WTC11 (cell line): ENCODE data around the gene PRXL2A. TPM values are rescaled to one million over a fixed set of nuclear protein-coding genes. Genes with fewer than 3 reads are reported as not detected.
A peak's percentile ranks its signal among the peaks of the same experiment; 100 is the strongest.

Source experiments
- ATAC-seq: fragments of 200-7000 bp; cut with Tn5 transposase; 2 replicates; pipeline ENCODE4 v1.10.0; 2021; ENCODE audit warnings: mild to moderate bottlenecking, moderate library complexity
- Bru-seq: library from RNA; stranded (reverse); fragments of 400-500 nt; gene quantifications from one replicate; lab custom pipeline; 2021; lab: Mats Ljungman, UMichigan
- CTCF ChIA-PET: fragments of 300-600 bp; sonication (Branson Sonifier 250); formaldehyde crosslinking; loops from one replicate; lab custom pipeline; 2021; ENCODE audit warnings: antibody characterized with exemption; lab: Charles Lee
- POLR2A ChIA-PET: fragments of 350-600 bp; sonication (Branson Sonifier 250); formaldehyde crosslinking; loops from one replicate; lab custom pipeline; 2021; ENCODE audit warnings: antibody characterized with exemption; lab: Charles Lee
- DNase-seq: peaks from one replicate; pipeline ENCODE4 v3.0.0; 2021; ENCODE audit warnings: low spot score
- H3K27ac Mint-ChIP-seq: 2 replicates; pipeline ENCODE4 v1.8.0; 2021; ENCODE audit warnings: mixed read lengths
- H3K27me3 Mint-ChIP-seq: 2 replicates; pipeline ENCODE4 v1.8.0; 2021; ENCODE audit warnings: low read depth, mild to moderate bottlenecking, moderate library complexity, mixed read lengths
- H3K36me3 Mint-ChIP-seq: 2 replicates; pipeline ENCODE4 v1.8.0; 2021; ENCODE audit warnings: mixed read lengths
- H3K4me1 Mint-ChIP-seq: 2 replicates; pipeline ENCODE4 v1.8.0; 2022; ENCODE audit warnings: mixed read lengths
- H3K4me3 Mint-ChIP-seq: 2 replicates; pipeline ENCODE4 v1.8.0; 2021; ENCODE audit warnings: mild to moderate bottlenecking, moderate library complexity, mixed read lengths
- H3K9me3 Mint-ChIP-seq: 2 replicates; pipeline ENCODE4 v1.8.0; 2021; ENCODE audit warnings: mixed read lengths
- CBFB ChIP-seq: sonication (generic); formaldehyde crosslinking; IDR thresholded peaks from 2 replicates; pipeline ENCODE4 v1.8.1; 2022; ENCODE audit warnings: mild to moderate bottlenecking, low read depth, missing genetic modification reagents
- CREB1 ChIP-seq: sonication (generic); formaldehyde crosslinking; IDR thresholded peaks from 2 replicates; pipeline ENCODE4 v1.8.0; 2023; ENCODE audit warnings: mild to moderate bottlenecking, missing genetic modification reagents
- CREM ChIP-seq: sonication (generic); formaldehyde crosslinking; IDR thresholded peaks from 2 replicates; pipeline ENCODE4 v1.8.1; 2022; ENCODE audit warnings: mild to moderate bottlenecking, missing genetic modification reagents, moderate library complexity
- CTCF ChIP-seq: fragments of 200-600 bp; IDR thresholded peaks from 2 replicates; pipeline ENCODE4 v1.8.0; 2022; ENCODE audit warnings: antibody characterized with exemption
- FOXK1 ChIP-seq: sonication (generic); formaldehyde crosslinking; IDR thresholded peaks from 2 replicates; pipeline ENCODE4 v1.8.0; 2022; ENCODE audit warnings: mild to moderate bottlenecking, moderate library complexity, missing genetic modification reagents
- FOXP1 ChIP-seq: sonication (generic); formaldehyde crosslinking; IDR thresholded peaks from 2 replicates; pipeline ENCODE4 v1.8.0; 2022; ENCODE audit warnings: missing genetic modification reagents, mild to moderate bottlenecking, moderate library complexity, borderline replicate concordance
- FOXP4 ChIP-seq: sonication (generic); formaldehyde crosslinking; IDR thresholded peaks from 2 replicates; pipeline ENCODE4 v1.8.0; 2022; ENCODE audit warnings: mild to moderate bottlenecking, missing genetic modification reagents
- GABPB1 ChIP-seq: sonication (generic); formaldehyde crosslinking; IDR thresholded peaks from 2 replicates; pipeline ENCODE4 v1.8.1; 2023; ENCODE audit warnings: mild to moderate bottlenecking, missing genetic modification reagents
- GTF2I ChIP-seq: fragments of 250-450 bp; sonication (Bioruptor Pico); conservative IDR thresholded peaks from 2 replicates; pipeline ENCODE4 v1.4.0; 2021; ENCODE audit warnings: mild to moderate bottlenecking
- IRF1 ChIP-seq: sonication (generic); formaldehyde crosslinking; IDR thresholded peaks from 2 replicates; pipeline ENCODE4 v1.8.0; 2023; ENCODE audit warnings: missing genetic modification reagents
- MLX ChIP-seq: sonication (generic); formaldehyde crosslinking; IDR thresholded peaks from 2 replicates; pipeline ENCODE4 v1.8.1; 2023; ENCODE audit warnings: mild to moderate bottlenecking, missing genetic modification reagents, moderate library complexity
- MYBL2 ChIP-seq: sonication (generic); formaldehyde crosslinking; IDR thresholded peaks from 2 replicates; pipeline ENCODE4 v1.8.1; 2023; ENCODE audit warnings: mild to moderate bottlenecking, moderate library complexity, missing genetic modification reagents
- OVOL2 ChIP-seq: fragments of 250-450 bp; sonication (Bioruptor Pico); IDR thresholded peaks from 2 replicates; pipeline ENCODE4 v1.9.0; 2021; ENCODE audit warnings: mild to moderate bottlenecking, borderline replicate concordance
- SP1 ChIP-seq: sonication (generic); formaldehyde crosslinking; conservative IDR thresholded peaks from 2 replicates; pipeline ENCODE4 v1.8.1; 2022; ENCODE audit warnings: missing genetic modification reagents
- TEAD1 ChIP-seq: sonication (generic); formaldehyde crosslinking; IDR thresholded peaks from 2 replicates; pipeline ENCODE4 v1.8.0; 2022; ENCODE audit warnings: mild to moderate bottlenecking, missing genetic modification reagents
- USF1 ChIP-seq: sonication (generic); formaldehyde crosslinking; IDR thresholded peaks from 2 replicates; pipeline ENCODE4 v1.8.0; 2022; ENCODE audit warnings: mild to moderate bottlenecking, missing genetic modification reagents
- USF2 ChIP-seq: sonication (generic); formaldehyde crosslinking; IDR thresholded peaks from 2 replicates; pipeline ENCODE4 v1.8.1; 2023; ENCODE audit warnings: mild to moderate bottlenecking, missing genetic modification reagents, moderate library complexity
- ZBTB21 ChIP-seq: sonication (generic); formaldehyde crosslinking; IDR thresholded peaks from 2 replicates; pipeline ENCODE4 v1.8.1; 2023; ENCODE audit warnings: mild to moderate bottlenecking, missing genetic modification reagents, borderline replicate concordance
- ZBTB43 ChIP-seq: sonication (generic); formaldehyde crosslinking; IDR thresholded peaks from 2 replicates; pipeline ENCODE4 v1.8.1; 2023; ENCODE audit warnings: mild to moderate bottlenecking, missing genetic modification reagents
- ZMAT4 ChIP-seq: fragments of 250-450 bp; sonication (Bioruptor Pico); IDR thresholded peaks from 2 replicates; pipeline ENCODE4 v1.9.0; 2021; ENCODE audit warnings: mild to moderate bottlenecking
- ZNF121 ChIP-seq: sonication (generic); formaldehyde crosslinking; IDR thresholded peaks from 2 replicates; pipeline ENCODE4 v1.8.0; 2023; ENCODE audit warnings: missing genetic modification reagents
- ZNF232 ChIP-seq: sonication (generic); formaldehyde crosslinking; IDR thresholded peaks from 2 replicates; pipeline ENCODE4 v1.8.0; 2022; ENCODE audit warnings: mild to moderate bottlenecking, missing genetic modification reagents
- ZNF416 ChIP-seq: fragments of 250-450 bp; sonication (Bioruptor Pico); IDR thresholded peaks from 2 replicates; pipeline ENCODE4 v1.9.0; 2021; ENCODE audit warnings: mild to moderate bottlenecking, inconsistent platforms
- ZSCAN18 ChIP-seq: fragments of 250-450 bp; sonication (Bioruptor Pico); IDR thresholded peaks from 2 replicates; pipeline ENCODE4 v2.1.2; 2022; ENCODE audit warnings: mild to moderate bottlenecking, moderate library complexity
- long read RNA-seq, 3 experiments: library from RNA in 1 of 3; library from capped mRNA in 1 of 3; library from polyadenylated mRNA in 1 of 3; unstranded in 2 of 3; stranded (forward) in 1 of 3; transcript quantifications; one replicate each; pipeline ENCODE4 v2.0.0, GENCODE V29; 2021
- total RNA-seq: library from RNA; stranded (reverse); gene quantifications from 3 replicates; pipeline ENCODE4 v1.2.3, GENCODE V29; 2021

Gene PRXL2A
- total RNA-seq (46.6 to 56.5 TPM (median 52.4 TPM) in 3 replicates), Bru-seq, nascent RNA (percentile 80 among the genes with signal in this experiment)
- long read RNA-seq, experiment 1, full-length matches to known transcripts = 119 of 148 reads
- long read RNA-seq, experiment 1, partial matches to known transcripts = 10 of 148 reads
- long read RNA-seq, experiment 1, other reads (novel, unspliced or antisense) = 19 of 148 reads
- long read RNA-seq, experiment 2, full-length matches to known transcripts = 39 of 70 reads
- long read RNA-seq, experiment 2, partial matches to known transcripts = 12 of 70 reads
- long read RNA-seq, experiment 2, other reads (novel, unspliced or antisense) = 19 of 70 reads
- long read RNA-seq, experiment 3, full-length matches to known transcripts = 212 of 236 reads
- long read RNA-seq, experiment 3, partial matches to known transcripts = 8 of 236 reads
- long read RNA-seq, experiment 3, other reads (novel, unspliced or antisense) = 16 of 236 reads

GRCh38 chr10:80408242-80409101, at the start of gene PRXL2A:
PRXL2A (plus strand) TSS chr10:80408551; CDS start chr10:80420468, 11,917 bp downstream.
- Mint-ChIP-seq H3K36me3 (no peaks in the 10 kb centered on the region), H3K27ac (peak within 1 kb of the TSS; percentile 60), H3K4me3 (peak within 1 kb of the TSS; percentile 88), H3K27me3 (peaks cover 26% of the 10 kb centered on the region), H3K4me1 (peaks cover 44% of the 10 kb centered on the region), H3K9me3 (no peaks in the 10 kb centered on the region)
- CTCF ChIA-PET = interaction anchor here (0.6 to 3.4 kb wide), 21 partner anchors 10 to 516 kb away, joined by 3 to 25 read pairs (median 4); no protein-coding TSS in a partner anchor
- POLR2A ChIA-PET = interaction anchor here (0.5 to 1.9 kb wide), 10 partner anchors 18 to 1466 kb away, joined by 3 to 12 read pairs (median 4); partner anchors contain the start of genes DYDC1 and DYDC2
- DNase-seq (peak; percentile 94), ATAC-seq (peak; percentile 95)
- 0 out of 2 replicates have a peak, but pooled peaks have one; percentile 24 for TF ChIP-seq CBFB (CRISPR knock-in tag)
- 0 out of 2 replicates have a peak, but pooled peaks have one; percentile 12 for TF ChIP-seq CREB1
- TF ChIP-seq FOXK1 (CRISPR knock-in tag) = peak; percentile 44; the same call in 1 of the 2 replicates
- no peak for TF ChIP-seq GTF2I (CRISPR knock-in tag)
- no peak for TF ChIP-seq OVOL2 (CRISPR knock-in tag)
- TF ChIP-seq IRF1 = peak; percentile 75; the same call in 1 of the 2 replicates
- no peak; the same call in none of the 2 replicates for TF ChIP-seq FOXP4
- no peak for TF ChIP-seq CTCF
- TF ChIP-seq ZMAT4 (CRISPR knock-in tag) = no peak
- no peak for TF ChIP-seq ZSCAN18 (CRISPR knock-in tag)
- TF ChIP-seq GABPB1 (CRISPR knock-in tag) = peak; percentile 45; the same call in 1 of the 2 replicates
- TF ChIP-seq FOXP1 = peak; percentile 82; the same call in 1 of the 2 replicates
- peak; percentile 95 for TF ChIP-seq USF2 (CRISPR knock-in tag)
- no peak for TF ChIP-seq ZNF121 (CRISPR knock-in tag)
- TF ChIP-seq CREM = peak; percentile 71
- 0 out of 2 replicates have a peak, but pooled peaks have one; percentile 60 for TF ChIP-seq MLX (CRISPR knock-in tag)
- peak; percentile 66; the same call in 1 of the 2 replicates for TF ChIP-seq MYBL2 (CRISPR knock-in tag)
- TF ChIP-seq SP1 (CRISPR knock-in tag) = peak; percentile 89
- TF ChIP-seq ZNF416 (CRISPR knock-in tag) = 0 out of 2 replicates have a peak, but pooled peaks have one; percentile 57
- peak; percentile 74; the same call in 1 of the 2 replicates for TF ChIP-seq ZBTB43 (CRISPR knock-in tag)
- TF ChIP-seq ZNF232 (CRISPR knock-in tag) = peak; percentile 34; the same call in 1 of the 2 replicates
- peak; percentile 68; the same call in 1 of the 2 replicates for TF ChIP-seq ZBTB21 (CRISPR knock-in tag)
- TF ChIP-seq USF1 = peak; percentile 93
- peak; percentile 50; the same call in 1 of the 2 replicates for TF ChIP-seq TEAD1
